ENCODE data around the gene SESTD1. TPM values are rescaled to one million over a fixed set of nuclear protein-coding genes. Genes with fewer than 3 reads are reported as not detected.

The SESTD1 gene
- total and polyA plus RNA-seq, 2 donors from 2014 or later = 9.8 to 93.5 TPM

- H3K27ac ChIP-seq (ENCODE audit: low read depth in 2 of 2, low read length in 2 of 2) = no peak overlapping the region
- TF ChIP-seq, protein P1, sequence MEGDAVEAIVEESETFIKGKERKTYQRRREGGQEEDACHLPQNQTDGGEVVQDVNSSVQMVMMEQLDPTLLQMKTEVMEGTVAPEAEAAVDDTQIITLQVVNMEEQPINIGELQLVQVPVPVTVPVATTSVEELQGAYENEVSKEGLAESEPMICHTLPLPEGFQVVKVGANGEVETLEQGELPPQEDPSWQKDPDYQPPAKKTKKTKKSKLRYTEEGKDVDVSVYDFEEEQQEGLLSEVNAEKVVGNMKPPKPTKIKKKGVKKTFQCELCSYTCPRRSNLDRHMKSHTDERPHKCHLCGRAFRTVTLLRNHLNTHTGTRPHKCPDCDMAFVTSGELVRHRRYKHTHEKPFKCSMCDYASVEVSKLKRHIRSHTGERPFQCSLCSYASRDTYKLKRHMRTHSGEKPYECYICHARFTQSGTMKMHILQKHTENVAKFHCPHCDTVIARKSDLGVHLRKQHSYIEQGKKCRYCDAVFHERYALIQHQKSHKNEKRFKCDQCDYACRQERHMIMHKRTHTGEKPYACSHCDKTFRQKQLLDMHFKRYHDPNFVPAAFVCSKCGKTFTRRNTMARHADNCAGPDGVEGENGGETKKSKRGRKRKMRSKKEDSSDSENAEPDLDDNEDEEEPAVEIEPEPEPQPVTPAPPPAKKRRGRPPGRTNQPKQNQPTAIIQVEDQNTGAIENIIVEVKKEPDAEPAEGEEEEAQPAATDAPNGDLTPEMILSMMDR (IDR thresholded peaks at IDR 0.05; ENCODE audit: borderline replicate concordance, extremely low read depth, insufficient read depth) = no peak
- FAIRE-seq = no peak
Measured at GRCh38 chr2:179273461-179273962, 8.9 kb upstream of the SESTD1 start.

DNA sequence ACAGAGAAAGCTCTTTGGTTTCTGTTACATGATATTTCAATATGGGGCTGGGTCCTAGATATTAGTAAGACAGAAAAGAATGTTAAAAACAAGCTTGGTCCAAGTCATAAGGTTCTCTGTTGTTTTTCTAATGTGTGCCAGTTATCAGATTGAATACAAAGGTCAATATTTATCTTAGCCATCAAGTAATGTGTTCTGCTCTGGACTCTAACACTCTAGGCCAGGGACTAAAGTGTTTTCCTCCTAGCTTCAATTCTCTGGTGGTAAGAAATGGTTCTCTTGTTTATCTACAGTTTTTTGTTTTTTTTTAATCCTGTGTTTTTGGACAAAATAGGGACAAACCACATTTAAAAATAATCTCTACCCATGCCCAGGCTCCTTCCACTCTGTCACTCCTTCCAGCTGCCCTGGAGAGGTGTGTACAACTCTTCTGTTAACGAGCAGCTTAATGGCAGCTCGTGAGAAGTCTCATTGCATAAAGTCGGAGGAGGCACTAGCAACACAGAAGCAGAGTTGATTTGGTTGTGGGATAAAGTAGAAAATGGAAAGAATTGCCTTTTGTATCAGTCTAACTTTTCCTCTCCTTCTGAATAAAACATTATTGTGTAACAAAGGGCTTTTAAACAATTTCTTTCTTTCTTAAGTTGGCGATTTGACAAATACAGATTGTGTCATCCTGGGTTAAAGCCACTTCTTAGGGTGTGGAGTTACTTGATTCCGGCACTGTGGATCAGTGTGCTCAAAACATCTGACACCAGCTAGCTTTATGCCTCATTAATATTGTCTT is 8.0 kb upstream of the SESTD1 start:
- peak in 3 of 5 donors; percentile 26 to 79 (median 60) for DNase-seq
- H3K9me3 ChIP-seq (ENCODE audit: control insufficient read depth in 2 of 3, insufficient read depth in 1 of 3, low read length in 3 of 3) = no peaks in the 10 kb centered on the region
- no peak overlapping the region for H3K9ac ChIP-seq (ENCODE audit: low read length in 3 of 3)
- no peaks in the 10 kb centered on the region for H3K27me3 ChIP-seq (ENCODE audit: control insufficient read depth, insufficient read depth, low read length)
- no peak overlapping the region for H3K27ac ChIP-seq (ENCODE audit: low read depth in 2 of 2, low read length in 2 of 2)
- no peak overlapping the region for H3K4me3 ChIP-seq (ENCODE audit: low read length in 3 of 3)
- intact Hi-C loops (cut with DNase I) = no loop called here
- no peaks in the 10 kb centered on the region for H3K36me3 ChIP-seq (ENCODE audit: control insufficient read depth in 2 of 3, insufficient read depth in 3 of 3, low read length in 3 of 3)
- TF ChIP-seq, protein P1 (IDR thresholded peaks at IDR 0.05; ENCODE audit: borderline replicate concordance, extremely low read depth, insufficient read depth) = no peak
- H3K4me1 ChIP-seq (ENCODE audit: control insufficient read depth in 2 of 3, insufficient read depth in 2 of 3, low read depth in 1 of 3, low read length in 3 of 3) = no peaks in the 10 kb centered on the region
- FAIRE-seq = no peak

More at GRCh38 chr2:179273461-179273962, 8.9 kb upstream of the SESTD1 start:
- intact Hi-C loops (cut with DNase I) = no loop called here
- H3K4me3 ChIP-seq (ENCODE audit: low read length in 3 of 3) = no peak overlapping the region
- H3K9me3 ChIP-seq (ENCODE audit: control insufficient read depth in 2 of 3, insufficient read depth in 1 of 3, low read length in 3 of 3) = no peaks in the 10 kb centered on the region
- H3K27me3 ChIP-seq (ENCODE audit: control insufficient read depth, insufficient read depth, low read length) = no peaks in the 10 kb centered on the region
- no peaks in the 10 kb centered on the region for H3K4me1 ChIP-seq (ENCODE audit: control insufficient read depth in 2 of 3, insufficient read depth in 2 of 3, low read depth in 1 of 3, low read length in 3 of 3)
- peak in 3 of 5 donors; percentile 48 to 81 (median 62) for DNase-seq
- H3K9ac ChIP-seq (ENCODE audit: low read length in 3 of 3) = no peak overlapping the region
- no peaks in the 10 kb centered on the region for H3K36me3 ChIP-seq (ENCODE audit: control insufficient read depth in 2 of 3, insufficient read depth in 3 of 3, low read length in 3 of 3)

DNA sequence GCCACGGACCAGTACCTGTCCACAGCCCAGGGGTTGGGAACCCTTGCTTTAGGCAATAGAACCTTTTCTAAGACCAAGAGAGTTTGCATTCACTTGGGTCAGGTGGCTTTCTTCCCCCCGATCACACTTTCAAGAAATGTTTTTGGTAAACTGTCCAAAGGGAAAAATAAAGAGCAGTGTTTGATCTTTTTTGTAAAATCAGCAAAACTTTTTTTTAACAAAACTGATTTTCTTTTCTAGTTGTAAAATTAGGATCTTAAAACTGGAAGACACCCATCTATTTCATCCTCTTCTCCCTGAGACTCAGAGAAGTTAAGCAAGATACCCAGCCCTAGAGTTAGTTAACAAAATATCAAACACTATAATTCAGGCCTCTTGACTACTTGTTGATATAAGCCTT is 6.1 kb upstream of the SESTD1 start:
- intact Hi-C loops (cut with DNase I) = no loop called here
- no peak overlapping the region for H3K27ac ChIP-seq (ENCODE audit: low read depth in 2 of 2, low read length in 2 of 2)

More for the DNA sequence above, 6.1 kb upstream of the SESTD1 start:
- Histone ChIP-seq H3K4me1 (ENCODE audit: control insufficient read depth in 2 of 3, insufficient read depth in 2 of 3, low read depth in 1 of 3, low read length in 3 of 3) (no peaks in the 10 kb centered on the region), H3K27me3 (ENCODE audit: control insufficient read depth, insufficient read depth, low read length) (no peaks in the 10 kb centered on the region), H3K36me3 (ENCODE audit: control insufficient read depth in 2 of 3, insufficient read depth in 3 of 3, low read length in 3 of 3) (no peaks in the 10 kb centered on the region), H3K9me3 (ENCODE audit: control insufficient read depth in 2 of 3, insufficient read depth in 1 of 3, low read length in 3 of 3) (no peaks in the 10 kb centered on the region), H3K4me3 (ENCODE audit: low read length in 3 of 3) (no peak overlapping the region), H3K9ac (ENCODE audit: low read length in 3 of 3) (no peak overlapping the region)
- TF ChIP-seq, protein P1 (IDR thresholded peaks at IDR 0.05; ENCODE audit: borderline replicate concordance, extremely low read depth, insufficient read depth) = no peak
- DNase-seq = no peak
- FAIRE-seq = no peak
